Uterus (tissue), 4 donors: ENCODE data around the gene SH3PXD2B. TPM values are rescaled to one million over a fixed set of nuclear protein-coding genes. Genes with fewer than 3 reads are reported as not detected.

Experiments
- DNase-seq, 2 donors: peaks; one replicate each; pipeline ENCODE4 v3.0.0-alpha.2; 2019 to 2020
- H3K27ac ChIP-seq, 2 donors: fragments of 200-600 bp; sonication (generic); 1 replicate in 1 of 2; 2 replicates in 1 of 2; pipeline ENCODE4 v1.5.1; 2016 to 2018
- H3K27me3 ChIP-seq, 2 donors: fragments of 200-600 bp; sonication (generic); one replicate each; pipeline ENCODE4 v1.5.1; 2018 to 2019; ENCODE audit warnings: control low read depth in 1 of 2
- H3K36me3 ChIP-seq, 2 donors: fragments of 200-600 bp; sonication (generic); one replicate each; pipeline ENCODE4 v1.5.1; 2019; ENCODE audit warnings: control low read depth in 1 of 2
- H3K4me1 ChIP-seq, 2 donors: fragments of 200-600 bp; sonication (generic); one replicate each; pipeline ENCODE4 v1.5.1; 2018 to 2019; ENCODE audit warnings: control low read depth in 1 of 2
- H3K4me3 ChIP-seq, 2 donors: fragments of 200-600 bp; sonication (generic); 1 replicate in 1 of 2; 2 replicates in 1 of 2; pipeline ENCODE4 v1.5.1; 2018 to 2019; ENCODE audit warnings: mild to moderate bottlenecking in 1 of 2
- H3K9me3 ChIP-seq, 2 donors: fragments of 200-600 bp; sonication (generic); one replicate each; pipeline ENCODE4 v1.5.1; 2019; ENCODE audit warnings: control low read depth in 1 of 2
- CTCF ChIP-seq, 4 experiments: fragments of 200-600 bp in 2 of 4; fragments of 450-650 bp in 2 of 4; sonication (generic) in 2 of 4; IDR thresholded peaks; one replicate each; pipeline ENCODE4 v1.5.1; 2016 to 2019; ENCODE audit warnings: antibody characterized with exemption in 4 of 4, mild to moderate bottlenecking in 2 of 4, moderate library complexity in 1 of 4
- POLR2A ChIP-seq, 2 donors: fragments of 450-650 bp; IDR thresholded peaks; one replicate each; pipeline ENCODE4 v1.6.1; 2016; ENCODE audit warnings: antibody characterized with exemption in 2 of 2, mild to moderate bottlenecking in 1 of 2, moderate library complexity in 1 of 2
- intact Hi-C: fragments of 100-400 bp; cut with DNase I; formaldehyde crosslinking; loops from one replicate; pipeline ENCODE4 v1.15.1; 2023; ENCODE audit warnings: low total_unique reads
- total RNA-seq, 4 donors: library from RNA; depleted of rRNA in 3 of 4; stranded (reverse); fragments of >200 nt in 3 of 4; gene quantifications; one replicate each; pipeline versions ENCODE4 v1.1.0 to v1.2.4, GENCODE V29; 2014 to 2023
- donor health status: DM: yes; HTN: yes; CAD: no.

SH3PXD2B gene
- total RNA-seq, 4 donors from 2014 or later = 26.1 to 82.6 (median 31.0) TPM

DNA sequence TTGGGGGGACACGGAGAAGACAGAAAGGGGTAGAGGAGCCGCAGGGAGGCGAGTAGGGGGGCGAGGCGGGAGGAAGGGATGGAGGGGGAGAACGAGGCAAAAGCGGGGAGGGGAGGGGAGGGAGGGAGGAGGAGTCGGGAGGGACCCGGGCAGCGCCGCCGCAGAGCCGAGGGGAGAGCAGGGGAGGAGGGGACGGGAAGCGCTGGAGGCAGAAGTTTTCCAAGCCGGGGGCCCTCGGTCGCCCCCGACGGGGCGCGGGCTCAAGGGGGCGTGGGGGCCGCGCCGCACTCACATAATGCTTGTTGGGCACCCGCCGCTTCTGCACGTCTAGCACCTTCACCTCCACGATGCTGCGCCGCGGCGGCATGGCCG lies 353 bp downstream of the SH3PXD2B start:
- intact Hi-C loops = loop anchor here (5.0 kb wide), 2 partner anchors 37 to 167 kb away; no protein-coding TSS in a partner anchor
- Histone ChIP-seq H3K36me3 (no peaks in the 10 kb centered on the region), H3K27ac (peak overlapping the region; percentile 94 to 95), H3K27me3 (no peaks in the 10 kb centered on the region), H3K4me1 (peaks cover 4 to 19% of the 10 kb centered on the region in 2 donors), H3K9me3 (no peaks in the 10 kb centered on the region), H3K4me3 (peak overlapping the region; percentile 71 to 96)
- peak; percentile 56 to 69 for DNase-seq
- no peak for TF ChIP-seq POLR2A (IDR thresholded peaks at IDR 0.05)

- Histone ChIP-seq H3K36me3 (no peaks in the 10 kb centered on the region), H3K9me3 (no peaks in the 10 kb centered on the region), H3K27me3 (no peaks in the 10 kb centered on the region), H3K27ac (peak overlapping the region; percentile 94 to 95), H3K4me3 (peak overlapping the region; percentile 71 to 96), H3K4me1 (peaks cover 4 to 19% of the 10 kb centered on the region in 2 donors)
- TF ChIP-seq POLR2A (IDR thresholded peaks at IDR 0.05) (peak in 1 of 2 donors; percentile 37), CTCF (IDR thresholded peaks at IDR 0.05) (peak; percentile 28 to 80 (median 56))
- DNase-seq = peak; percentile 69 to 75
- intact Hi-C loops = loop anchor here (5.0 kb wide), 2 partner anchors 36 to 166 kb away; no protein-coding TSS in a partner anchor
Observed at GRCh38 chr5:172453206-172453985, 929 bp downstream of the SH3PXD2B start.

- H3K27ac ChIP-seq = peak overlapping the region; percentile 94 to 95
- H3K9me3 ChIP-seq = no peaks in the 10 kb centered on the region
- peak overlapping the region; percentile 71 to 96 for H3K4me3 ChIP-seq
- peak in 1 of 2 donors; percentile 64 for DNase-seq
- H3K27me3 ChIP-seq = no peaks in the 10 kb centered on the region
- H3K4me1 ChIP-seq = peaks cover 4 to 19% of the 10 kb centered on the region in 2 donors
- H3K36me3 ChIP-seq = no peaks in the 10 kb centered on the region
- intact Hi-C loops = loop anchor here (5.0 kb wide), 2 partner anchors 35 to 165 kb away; no protein-coding TSS in a partner anchor
- TF ChIP-seq CTCF (IDR thresholded peaks at IDR 0.05) = peak in 1 of 4 experiments; percentile 18
- TF ChIP-seq POLR2A (IDR thresholded peaks at IDR 0.05) = no peak
Observed at GRCh38 chr5:172452398-172453205, 1.7 kb downstream of the SH3PXD2B start.

DNA sequence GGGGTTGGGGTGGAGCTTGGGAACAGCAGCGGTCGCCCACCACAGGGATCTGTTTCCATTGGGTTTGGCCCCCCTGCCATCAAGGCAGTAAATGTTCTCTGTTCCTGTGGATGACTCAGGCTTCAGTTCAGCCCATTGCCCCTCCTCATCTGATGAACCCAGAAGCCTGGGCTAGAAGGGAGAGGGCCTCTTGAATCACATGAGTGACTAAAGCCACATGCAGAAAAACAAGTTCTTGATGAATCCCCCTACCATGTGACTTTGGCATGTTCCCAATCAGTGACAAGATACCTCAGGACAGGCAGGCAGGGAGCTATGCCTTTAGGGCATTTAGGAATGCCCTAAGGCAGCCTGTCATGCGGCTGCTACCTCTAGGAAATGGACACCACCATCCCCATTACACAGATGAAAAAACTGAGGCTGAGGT lies 2.5 kb downstream of the SH3PXD2B start:
- peak; percentile 62 to 77 for DNase-seq
- intact Hi-C loops = loop anchor here (5.0 kb wide), 2 partner anchors 34 to 164 kb away; no protein-coding TSS in a partner anchor
- Histone ChIP-seq H3K36me3 (no peaks in the 10 kb centered on the region), H3K4me1 (peaks cover 7 to 19% of the 10 kb centered on the region in 2 donors), H3K9me3 (no peaks in the 10 kb centered on the region), H3K27me3 (no peaks in the 10 kb centered on the region), H3K27ac (peak overlapping the region; percentile 94 to 95), H3K4me3 (no peak overlapping the region)
- TF ChIP-seq POLR2A (IDR thresholded peaks at IDR 0.05) = no peak
- no peak for TF ChIP-seq CTCF (IDR thresholded peaks at IDR 0.05)

GRCh38 chr5:172450861-172451695 lies 3.2 kb downstream of the SH3PXD2B start:
- peak; percentile 54 to 66 for DNase-seq
- intact Hi-C loops = loop anchor here (5.0 kb wide), 2 partner anchors 34 to 164 kb away; no protein-coding TSS in a partner anchor
- TF ChIP-seq POLR2A (IDR thresholded peaks at IDR 0.05) = no peak
- TF ChIP-seq CTCF (IDR thresholded peaks at IDR 0.05) = peak; percentile 44 to 68 (median 58)
- H3K27me3 ChIP-seq = no peaks in the 10 kb centered on the region
- H3K36me3 ChIP-seq = no peaks in the 10 kb centered on the region
- no peaks in the 10 kb centered on the region for H3K9me3 ChIP-seq
- H3K4me1 ChIP-seq = peaks cover 14 to 19% of the 10 kb centered on the region in 2 donors
- no peak overlapping the region for H3K4me3 ChIP-seq
- peak overlapping the region; percentile 94 to 95 for H3K27ac ChIP-seq
